PC-9 (cell line): Measurements from ENCODE around the gene DPYSL4.

Source experiments
- CTCF ChIP-seq: fragments of 200-600 bp; sonication (generic); conservative IDR thresholded peaks from 2 replicates; pipeline ENCODE4 v1.6.1; 2017; ENCODE audit warnings: mixed run types, antibody characterized with exemption, mild to moderate bottlenecking, moderate library complexity
- EZH2 ChIP-seq: fragments of 200-600 bp; sonication (generic); IDR thresholded peaks from 2 replicates; pipeline ENCODE4 v1.8.0; 2017; ENCODE audit warnings: antibody characterized with exemption, low read depth

GRCh38 chr10:132150777-132151176, 36.0 kb upstream of the DPYSL4 start:
- TF ChIP-seq CTCF (no peak), EZH2 (no peak)
